GM19397 (cell line): ENCODE measurements around the gene HOXB13.

Source experiments
- ATAC-seq: cut with Tn5 transposase; IDR thresholded peaks from one replicate; pipeline ENCODE4 v1.9.1; 2021; ENCODE audit warnings: mild to moderate bottlenecking, moderate library complexity; ENCODE audit not compliant: unreplicated experiment

HOXB13 gene

GRCh38 chr17:48748718-48749566 lies 20.4 kb upstream of the HOXB13 start:
- no peak for ATAC-seq

GRCh38 chr17:48747445-48748363 lies 19.2 kb upstream of the HOXB13 start:
- no peak for ATAC-seq

DNA sequence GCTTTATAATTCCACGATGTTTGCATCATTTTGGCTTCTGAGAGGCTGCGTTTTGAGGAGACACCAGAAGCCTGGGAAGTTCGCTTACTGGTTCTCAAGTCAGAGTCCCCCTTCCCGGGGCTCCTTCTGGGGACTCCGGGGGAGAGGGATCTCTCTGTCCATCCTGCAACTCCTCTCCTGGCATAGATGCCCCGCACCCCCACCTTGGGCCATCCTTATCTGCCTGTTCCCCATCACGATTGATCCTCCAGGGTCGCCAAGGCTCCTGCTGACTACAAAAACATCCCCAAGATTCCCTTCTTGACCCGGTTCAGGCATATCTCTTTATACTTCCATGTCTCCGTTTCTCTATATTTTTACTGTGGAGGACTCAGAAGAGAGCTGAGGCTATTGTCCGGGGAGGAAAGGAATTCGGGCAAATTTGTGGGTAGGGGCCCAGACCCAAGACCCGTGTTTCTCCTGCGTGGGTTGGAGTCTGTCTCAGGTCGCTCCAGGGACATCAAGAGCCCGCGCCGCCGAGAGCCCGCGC lies 18.4 kb upstream of the HOXB13 start:
- ATAC-seq, result no peak

DNA sequence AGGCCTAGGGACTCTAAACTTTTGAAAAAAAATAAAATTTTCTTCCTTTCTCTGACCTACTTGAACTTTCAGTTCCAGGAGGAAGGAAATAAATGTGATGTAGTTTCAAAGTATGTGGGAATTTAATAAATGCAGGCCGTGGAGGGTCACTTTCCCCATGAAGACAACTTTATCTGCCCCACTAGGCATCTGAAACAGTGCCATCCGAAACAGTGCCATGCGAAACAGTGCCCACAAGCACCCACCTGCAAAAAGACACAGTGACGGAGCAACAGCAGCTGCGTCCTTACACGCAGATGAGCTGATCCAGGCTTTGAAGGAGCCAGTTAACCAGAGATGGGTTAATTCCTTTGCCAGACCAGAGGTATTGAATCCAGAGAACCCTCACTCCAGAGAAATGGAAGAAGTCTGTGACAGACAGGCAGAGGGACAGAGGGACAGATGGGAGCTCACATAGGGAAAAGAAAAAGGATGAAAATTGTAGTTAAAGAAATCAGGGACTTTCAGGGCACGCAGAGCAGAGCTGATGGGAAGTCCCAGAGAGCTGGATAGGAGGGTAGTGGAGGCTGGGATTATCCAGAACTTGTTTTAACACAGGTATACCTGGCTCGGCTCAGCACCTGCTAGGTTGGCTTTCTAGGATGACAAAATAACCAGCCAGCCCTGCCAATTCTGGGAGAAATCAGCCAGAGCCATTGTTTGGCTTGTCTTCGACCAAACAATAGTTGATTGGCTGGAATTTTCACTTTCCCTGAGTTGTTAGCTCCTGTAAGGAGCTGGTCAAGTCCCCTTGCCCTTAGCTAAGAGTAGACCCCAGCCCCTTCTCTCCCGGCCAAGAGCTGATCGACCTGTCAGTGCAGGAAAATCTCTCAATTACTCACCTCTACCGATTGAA lies 17.1 kb upstream of the HOXB13 start:
- ATAC-seq, result no peak

DNA sequence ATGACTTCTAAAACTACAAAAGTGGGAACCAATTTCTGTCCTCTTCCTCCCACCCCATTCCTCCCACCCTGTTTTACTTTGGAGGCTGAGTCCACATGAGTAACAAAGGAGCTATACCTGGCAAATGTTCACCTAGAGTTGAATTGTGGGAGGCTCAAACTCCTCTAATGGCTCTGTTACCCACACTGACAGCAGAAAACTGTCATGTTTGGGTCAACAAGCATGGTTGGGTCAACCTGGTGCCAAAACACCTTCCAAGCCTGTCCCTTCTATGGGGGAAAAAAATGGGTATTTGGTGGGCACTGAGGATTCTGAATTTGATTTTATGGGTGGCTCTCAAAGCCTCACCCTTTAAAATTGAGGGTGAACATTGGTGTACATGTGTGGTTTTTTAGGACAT lies 12.0 kb upstream of the HOXB13 start:
- no peak for ATAC-seq

GRCh38 chr17:48738803-48739526 lies 10.4 kb upstream of the HOXB13 start:
- no peak for ATAC-seq

DNA sequence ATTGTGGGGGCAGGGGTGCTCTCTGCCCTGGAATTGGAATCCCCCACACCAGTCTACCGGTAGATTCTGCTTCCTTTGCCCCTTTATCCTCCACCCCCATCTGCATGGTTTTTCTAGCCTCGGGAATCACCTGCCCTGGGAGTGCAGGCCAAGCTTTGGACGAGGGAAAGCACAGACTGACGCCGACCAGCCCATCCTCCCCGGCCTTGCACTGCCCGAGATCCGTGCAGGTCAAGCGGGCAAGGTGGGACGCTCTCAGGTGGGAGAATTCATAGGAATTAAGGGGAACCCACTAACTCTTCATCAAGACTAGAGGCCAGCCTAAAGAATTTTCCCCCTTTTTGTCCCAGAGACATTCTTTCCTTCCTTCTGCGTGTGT lies 9.9 kb upstream of the HOXB13 start:
- ATAC-seq, result no peak

- no peak for ATAC-seq
These were observed 8.9 kb upstream of the HOXB13 start for GRCh38 chr17:48737330-48738043.

- no peak for ATAC-seq
These were observed 6.5 kb upstream of the HOXB13 start for GRCh38 chr17:48735062-48735351.

- ATAC-seq, result no peak
These were observed 5.9 kb upstream of the HOXB13 start for GRCh38 chr17:48734333-48735061.

GRCh38 chr17:48733632-48734328 lies 5.2 kb upstream of the HOXB13 start:
- no peak for ATAC-seq

- ATAC-seq, result no peak
These were observed 4.4 kb upstream of the HOXB13 start for GRCh38 chr17:48732688-48733629.

DNA sequence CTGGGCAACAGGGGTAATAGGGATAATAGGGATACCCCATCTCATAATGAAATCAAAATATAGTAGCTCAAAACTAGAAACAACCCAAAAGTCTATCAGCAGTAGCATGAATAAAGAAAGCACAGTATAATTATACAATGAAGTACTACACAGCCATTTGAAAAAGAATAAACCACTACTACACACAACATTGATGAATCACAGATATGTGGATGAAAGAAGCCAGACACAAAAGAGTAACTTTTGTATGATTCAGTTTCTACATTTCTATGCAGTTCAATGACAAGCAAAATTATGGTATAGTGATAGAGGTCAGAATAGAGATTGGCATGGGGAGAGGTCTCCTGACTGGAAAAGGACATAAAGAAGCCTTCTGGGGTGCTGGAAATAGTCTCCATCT lies 2.8 kb upstream of the HOXB13 start:
- ATAC-seq, result no peak

DNA sequence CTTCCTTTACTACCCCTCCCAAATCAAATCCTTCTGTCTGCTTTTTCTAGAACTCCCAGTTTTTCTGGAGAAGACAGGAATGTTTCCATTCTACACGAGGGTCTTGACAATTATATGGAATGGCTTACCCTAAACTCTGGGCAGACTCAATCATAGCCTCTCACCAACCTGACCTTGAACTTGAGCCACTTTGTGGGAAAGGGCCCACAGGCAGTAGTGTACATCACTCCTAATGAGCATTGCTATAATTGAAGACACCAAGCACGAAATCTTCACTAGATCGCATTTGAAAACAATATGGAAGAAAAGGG lies 1.6 kb upstream of the HOXB13 start:
- no peak for ATAC-seq

GRCh38 chr17:48729335-48730239 lies 1.0 kb upstream of the HOXB13 start:
- no peak for ATAC-seq

DNA sequence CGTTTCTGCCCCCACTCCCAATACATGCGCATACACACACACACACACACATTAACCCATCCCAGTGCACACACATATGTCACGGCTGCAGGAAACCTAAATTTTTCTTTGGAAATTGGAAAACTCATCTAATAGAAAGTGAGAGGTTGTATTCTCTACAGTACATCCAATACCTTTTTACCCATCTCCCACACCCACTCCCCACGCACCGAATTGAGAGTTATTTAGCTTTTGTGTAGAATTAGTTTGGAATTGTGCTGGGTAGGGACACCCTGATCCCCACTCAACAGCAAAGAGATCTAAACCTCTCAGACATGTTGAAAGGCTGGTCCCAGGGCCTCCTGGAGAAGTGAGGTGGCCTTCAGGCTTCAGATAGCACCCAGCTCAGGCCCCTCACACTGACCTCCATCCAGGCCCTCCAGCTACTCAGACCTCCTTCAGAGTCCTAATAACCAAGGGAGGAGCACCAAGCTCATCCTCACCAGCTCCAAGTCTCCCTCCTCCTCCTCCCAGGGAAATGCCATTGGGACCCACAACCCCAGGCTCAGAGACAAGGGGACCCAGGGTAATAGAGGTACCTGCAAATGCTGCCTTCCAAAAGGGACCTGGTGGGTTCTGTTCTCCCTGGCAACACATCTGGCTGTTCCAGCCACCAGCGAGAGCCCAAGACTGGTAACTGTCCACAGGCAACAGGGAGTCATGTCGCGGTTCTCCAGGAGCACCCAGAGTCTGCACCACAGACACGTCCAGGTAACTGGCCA lies 955 bp downstream of the HOXB13 start:
- no peak for ATAC-seq
